Osteocyte (in vitro differentiated cells): ENCODE measurements around the gene COMT. TPM values are rescaled to one million over a fixed set of nuclear protein-coding genes. Genes with fewer than 3 reads are reported as not detected.
A peak's percentile ranks its signal among the peaks of the same experiment; 100 is the strongest.

ENCODE experiments used
- DNase-seq: peaks from one replicate; pipeline ENCODE4 v3.0.0; 2021; ENCODE audit warnings: mixed read lengths; ENCODE audit not compliant: unreplicated experiment; ENCODE audit errors: extremely low spot score
- H3K27ac Mint-ChIP-seq: one replicate; pipeline ENCODE4 v1.8.0; 2021; ENCODE audit warnings: mild to moderate bottlenecking, mixed read lengths; ENCODE audit not compliant: unreplicated experiment
- H3K27me3 Mint-ChIP-seq: one replicate; pipeline ENCODE4 v1.8.0; 2021; ENCODE audit warnings: mixed read lengths; ENCODE audit not compliant: unreplicated experiment
- H3K36me3 Mint-ChIP-seq: one replicate; pipeline ENCODE4 v1.8.0; 2021; ENCODE audit warnings: mixed read lengths; ENCODE audit not compliant: unreplicated experiment
- H3K4me1 Mint-ChIP-seq: one replicate; pipeline ENCODE4 v1.8.0; 2021; ENCODE audit warnings: mixed read lengths; ENCODE audit not compliant: unreplicated experiment
- H3K4me3 Mint-ChIP-seq: one replicate; pipeline ENCODE4 v1.8.0; 2021; ENCODE audit warnings: mild to moderate bottlenecking, moderate library complexity, mixed read lengths; ENCODE audit not compliant: unreplicated experiment
- H3K9me3 Mint-ChIP-seq: one replicate; pipeline ENCODE4 v1.8.0; 2021; ENCODE audit warnings: mixed read lengths; ENCODE audit not compliant: unreplicated experiment
- total RNA-seq: library from RNA; stranded (reverse); gene quantifications from 2 replicates; pipeline ENCODE4 v1.2.1, GENCODE V29; 2021
- TF ChIP-seq, protein P1 (sequence below): fragments of 200-600 bp; sonication (generic); IDR thresholded peaks from 2 replicates; pipeline ENCODE4 v1.5.0; 2021; ENCODE audit warnings: antibody characterized with exemption, mild to moderate bottlenecking, moderate library complexity

COMT gene
- total RNA-seq, 1 donor from 2014 or later: 92.1 TPM

DNA sequence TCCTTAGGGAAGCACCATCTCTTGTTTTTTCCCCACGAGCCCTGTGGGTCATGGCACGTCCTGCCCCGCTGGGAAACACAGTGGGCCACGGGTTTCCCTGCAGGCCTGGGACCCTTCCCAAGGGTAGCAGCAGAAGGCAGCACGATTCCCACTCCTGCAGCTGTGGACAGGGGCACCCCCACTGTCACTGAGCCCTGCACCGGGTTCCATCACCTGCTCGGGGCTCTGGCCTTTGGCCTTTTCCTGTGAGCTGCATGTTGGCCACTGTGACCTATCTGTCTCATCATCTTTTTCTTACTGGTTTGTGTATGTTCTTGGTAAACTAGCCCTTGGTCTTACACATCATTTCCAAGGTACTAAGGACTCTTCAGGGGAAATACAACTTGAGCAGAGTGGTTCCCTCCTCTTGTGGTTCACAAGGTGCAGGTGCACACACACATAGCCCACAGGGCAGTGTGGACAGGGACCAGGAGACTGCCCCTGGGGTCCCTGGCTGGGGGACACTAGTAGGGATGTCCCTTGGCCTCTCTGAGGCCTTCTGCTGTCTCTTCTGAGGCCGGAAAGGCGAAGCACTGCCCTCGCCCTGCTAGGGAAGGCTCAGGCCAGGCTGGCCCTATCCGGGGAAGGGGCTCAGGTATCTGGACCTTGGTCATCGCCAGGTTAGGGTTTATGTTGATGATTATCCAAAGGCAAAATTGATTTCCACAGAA, 19.1 kb downstream of the COMT start:
- no peaks in the 10 kb centered on the region for H3K9me3 Mint-ChIP-seq
- H3K4me3 Mint-ChIP-seq: no peak overlapping the region
- H3K4me1 Mint-ChIP-seq: peaks cover 12% of the 10 kb centered on the region
- no peak overlapping the region for H3K27ac Mint-ChIP-seq
- no peaks in the 10 kb centered on the region for H3K36me3 Mint-ChIP-seq
- H3K27me3 Mint-ChIP-seq: no peaks in the 10 kb centered on the region
- DNase-seq: no peak
- TF ChIP-seq, protein P1, sequence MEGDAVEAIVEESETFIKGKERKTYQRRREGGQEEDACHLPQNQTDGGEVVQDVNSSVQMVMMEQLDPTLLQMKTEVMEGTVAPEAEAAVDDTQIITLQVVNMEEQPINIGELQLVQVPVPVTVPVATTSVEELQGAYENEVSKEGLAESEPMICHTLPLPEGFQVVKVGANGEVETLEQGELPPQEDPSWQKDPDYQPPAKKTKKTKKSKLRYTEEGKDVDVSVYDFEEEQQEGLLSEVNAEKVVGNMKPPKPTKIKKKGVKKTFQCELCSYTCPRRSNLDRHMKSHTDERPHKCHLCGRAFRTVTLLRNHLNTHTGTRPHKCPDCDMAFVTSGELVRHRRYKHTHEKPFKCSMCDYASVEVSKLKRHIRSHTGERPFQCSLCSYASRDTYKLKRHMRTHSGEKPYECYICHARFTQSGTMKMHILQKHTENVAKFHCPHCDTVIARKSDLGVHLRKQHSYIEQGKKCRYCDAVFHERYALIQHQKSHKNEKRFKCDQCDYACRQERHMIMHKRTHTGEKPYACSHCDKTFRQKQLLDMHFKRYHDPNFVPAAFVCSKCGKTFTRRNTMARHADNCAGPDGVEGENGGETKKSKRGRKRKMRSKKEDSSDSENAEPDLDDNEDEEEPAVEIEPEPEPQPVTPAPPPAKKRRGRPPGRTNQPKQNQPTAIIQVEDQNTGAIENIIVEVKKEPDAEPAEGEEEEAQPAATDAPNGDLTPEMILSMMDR: no peak

DNA sequence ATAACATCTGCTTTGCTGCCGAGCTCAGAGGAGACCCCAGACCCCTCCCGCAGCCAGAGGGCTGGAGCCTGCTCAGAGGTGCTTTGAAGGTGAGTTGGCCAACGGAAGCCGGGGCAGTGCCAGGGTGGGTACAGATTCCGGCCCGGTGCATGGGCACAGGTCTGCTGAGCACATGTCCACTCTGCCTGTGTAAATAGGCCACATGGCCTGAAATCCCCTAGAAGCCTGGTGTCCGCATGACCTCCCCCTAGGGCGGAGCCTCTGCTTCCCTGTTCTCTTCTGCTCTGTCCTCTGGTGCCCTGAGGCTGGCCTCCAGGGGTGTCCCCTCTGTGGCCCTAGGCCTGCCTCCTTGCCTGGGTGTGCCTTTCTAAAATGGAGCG, 19.6 kb downstream of the COMT start:
- peaks cover 3% of the 10 kb centered on the region for H3K36me3 Mint-ChIP-seq
- no peak overlapping the region for H3K4me3 Mint-ChIP-seq
- H3K9me3 Mint-ChIP-seq: no peaks in the 10 kb centered on the region
- DNase-seq: no peak
- H3K27ac Mint-ChIP-seq: no peak overlapping the region
- no peaks in the 10 kb centered on the region for H3K27me3 Mint-ChIP-seq
- TF ChIP-seq, protein P1: no peak
- H3K4me1 Mint-ChIP-seq: peaks cover 12% of the 10 kb centered on the region

DNA sequence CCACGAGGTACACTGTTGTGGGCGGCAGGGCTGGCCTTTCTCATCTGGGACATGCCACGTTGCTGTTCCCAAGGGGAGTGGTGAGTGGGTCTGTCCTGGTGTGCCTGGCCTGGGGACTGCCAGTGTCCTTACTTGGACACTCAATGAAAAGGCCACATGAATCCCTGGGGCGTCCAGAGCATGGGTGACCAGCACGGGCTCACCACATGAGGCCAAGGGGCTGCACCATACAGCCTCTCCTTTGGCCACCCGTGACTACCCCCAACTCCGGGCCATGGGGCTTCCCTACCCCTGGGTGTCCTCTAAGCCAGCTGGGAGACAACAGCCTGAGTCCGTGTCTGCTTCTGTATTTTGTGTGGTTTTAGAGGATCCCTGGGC, 20.3 kb downstream of the COMT start:
- no peak overlapping the region for H3K27ac Mint-ChIP-seq
- peaks cover 12% of the 10 kb centered on the region for H3K4me1 Mint-ChIP-seq
- H3K4me3 Mint-ChIP-seq: no peak overlapping the region
- no peak for DNase-seq
- H3K36me3 Mint-ChIP-seq: peaks cover 3% of the 10 kb centered on the region
- no peaks in the 10 kb centered on the region for H3K27me3 Mint-ChIP-seq
- no peaks in the 10 kb centered on the region for H3K9me3 Mint-ChIP-seq
- TF ChIP-seq, protein P1: no peak

DNA sequence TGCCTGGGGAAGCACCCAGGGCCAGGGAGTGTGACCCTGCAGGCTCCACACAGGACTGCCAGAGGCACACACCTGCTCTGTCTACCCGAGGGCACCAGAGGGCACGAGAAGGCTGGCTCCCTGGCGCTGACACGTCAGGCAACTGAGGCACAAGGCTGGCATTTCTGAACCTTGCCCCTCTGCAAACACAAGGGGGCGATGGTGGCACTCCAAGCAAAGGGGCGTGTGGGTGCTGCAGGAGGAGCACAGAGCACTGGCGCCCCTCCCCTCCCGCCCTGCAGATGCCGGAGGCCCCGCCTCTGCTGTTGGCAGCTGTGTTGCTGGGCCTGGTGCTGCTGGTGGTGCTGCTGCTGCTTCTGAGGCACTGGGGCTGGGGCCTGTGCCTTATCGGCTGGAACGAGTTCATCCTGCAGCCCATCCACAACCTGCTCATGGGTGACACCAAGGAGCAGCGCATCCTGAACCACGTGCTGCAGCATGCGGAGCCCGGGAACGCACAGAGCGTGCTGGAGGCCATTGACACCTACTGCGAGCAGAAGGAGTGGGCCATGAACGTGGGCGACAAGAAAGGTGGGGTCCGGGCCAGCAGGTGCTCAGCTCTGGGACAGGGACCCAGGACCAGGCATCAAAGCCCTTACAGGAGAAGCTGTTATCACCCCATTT, 20.8 kb downstream of the COMT start:
- H3K36me3 Mint-ChIP-seq: peaks cover 3% of the 10 kb centered on the region
- H3K27ac Mint-ChIP-seq: no peak overlapping the region
- H3K9me3 Mint-ChIP-seq: no peaks in the 10 kb centered on the region
- peaks cover 12% of the 10 kb centered on the region for H3K4me1 Mint-ChIP-seq
- no peak for DNase-seq
- H3K4me3 Mint-ChIP-seq: no peak overlapping the region
- H3K27me3 Mint-ChIP-seq: no peaks in the 10 kb centered on the region
- TF ChIP-seq, protein P1: peak; percentile 69
